Measurements from ENCODE around the gene ZNF148. TPM values are rescaled to one million over a fixed set of nuclear protein-coding genes. Genes with fewer than 3 reads are reported as not detected.

ZNF148 gene
- total RNA-seq, 1 experiment from 2014 or later: 24.8 TPM

DNA sequence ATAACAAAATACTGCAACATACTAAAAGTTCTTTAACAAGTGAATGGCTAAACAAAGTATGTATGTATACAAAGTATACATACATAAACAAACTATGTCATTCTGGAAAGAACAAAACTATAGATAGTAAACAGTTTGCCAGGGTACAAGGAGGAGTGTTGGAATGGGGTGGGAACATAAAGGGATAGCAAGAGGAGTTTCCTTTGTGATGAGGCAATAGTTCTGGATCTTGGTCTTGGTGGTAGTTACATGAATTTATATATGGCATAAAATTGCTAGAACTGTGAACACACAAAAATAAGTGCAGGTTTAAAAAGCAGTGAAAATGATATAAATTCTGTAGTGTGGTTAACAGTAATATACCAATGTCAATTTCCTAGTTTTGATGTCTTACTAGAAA is 22.0 kb downstream of the ZNF148 start:
- Histone ChIP-seq H2BK5ac (ENCODE audit: insufficient read length, low read length) (no peak overlapping the region), H3K4me2 (ENCODE audit: insufficient read depth, insufficient read length, low read length) (no peak overlapping the region), H4K91ac (ENCODE audit: insufficient read length, low read depth, low read length) (no peak overlapping the region), H2AK5ac (ENCODE audit: insufficient read length, low read length) (no peak overlapping the region), H3K79me1 (ENCODE audit: insufficient read depth, low read depth, low read length, poor library complexity, severe bottlenecking) (peaks cover 1% of the 10 kb centered on the region), H3K79me2 (ENCODE audit: insufficient read depth, low read length) (peaks cover 5% of the 10 kb centered on the region; the same call in 1 of the 2 replicates), H2BK120ac (ENCODE audit: low read depth, low read length, poor library complexity, severe bottlenecking) (no peak overlapping the region), H3K18ac (ENCODE audit: insufficient read length, low read depth, low read length) (no peak overlapping the region), H3K9ac (ENCODE audit: extremely low read depth, insufficient read length, low read length) (no peak overlapping the region), H2BK20ac (ENCODE audit: low read depth, low read length, poor library complexity, severe bottlenecking) (no peak overlapping the region), H3K27me3 (ENCODE audit: insufficient read depth, low read length) (no peaks in the 10 kb centered on the region), H2AFZ (ENCODE audit: low read length) (no peak overlapping the region), H3K23me2 (ENCODE audit: insufficient read length, low read depth, low read length, poor library complexity, severe bottlenecking) (peaks cover 3% of the 10 kb centered on the region), H3T11ph (ENCODE audit: low read length) (no peak overlapping the region), H3K27ac (ENCODE audit: insufficient read length, low read depth, low read length) (no peak overlapping the region), H3K9me3 (ENCODE audit: control insufficient read depth, low read depth, low read length) (no peaks in the 10 kb centered on the region), H2BK12ac (ENCODE audit: insufficient read length, low read depth, low read length) (no peak overlapping the region), H3K56ac (ENCODE audit: insufficient read length, low read depth, low read length) (no peak overlapping the region), H3K4me1 (ENCODE audit: insufficient read depth, low read length) (no peaks in the 10 kb centered on the region), H3K14ac (ENCODE audit: insufficient read depth, low read length) (no peak overlapping the region), H4K20me1 (ENCODE audit: control insufficient read depth, insufficient read depth, insufficient read length) (no peaks in the 10 kb centered on the region), H3K23ac (ENCODE audit: insufficient read length, low read depth, low read length) (no peak overlapping the region), H4K5ac (ENCODE audit: insufficient read length, low read depth, low read length) (no peak overlapping the region), H3K4ac (ENCODE audit: low read depth, low read length) (no peak overlapping the region), H2BK15ac (ENCODE audit: low read depth, low read length) (no peak overlapping the region), H4K8ac (replicated peaks; ENCODE audit: insufficient read length, low read depth, low read length) (no peak overlapping the region)
- no peaks in the 10 kb centered on the region for H3K27me3 Mint-ChIP-seq (ENCODE audit: low read depth)
- peaks cover 0 to 14% (median 11%) of the 10 kb centered on the region in 3 experiments; a peak in 6 of 7 replicates for H3K36me3 Mint-ChIP-seq (ENCODE audit: insufficient read depth in 1 of 3, low read depth in 3 of 3)
- no peak for DNase-seq
- no peak overlapping the region for H3K4me3 Mint-ChIP-seq
- H3K4me1 Mint-ChIP-seq: peaks cover 11 to 13% of the 10 kb centered on the region in 2 experiments
- H3K9me3 Mint-ChIP-seq: peaks cover 0 to 9% of the 10 kb centered on the region in 2 experiments; a peak in 3 of 5 replicates
- no peak overlapping the region for H3K27ac Mint-ChIP-seq
- TF ChIP-seq, protein P1, sequence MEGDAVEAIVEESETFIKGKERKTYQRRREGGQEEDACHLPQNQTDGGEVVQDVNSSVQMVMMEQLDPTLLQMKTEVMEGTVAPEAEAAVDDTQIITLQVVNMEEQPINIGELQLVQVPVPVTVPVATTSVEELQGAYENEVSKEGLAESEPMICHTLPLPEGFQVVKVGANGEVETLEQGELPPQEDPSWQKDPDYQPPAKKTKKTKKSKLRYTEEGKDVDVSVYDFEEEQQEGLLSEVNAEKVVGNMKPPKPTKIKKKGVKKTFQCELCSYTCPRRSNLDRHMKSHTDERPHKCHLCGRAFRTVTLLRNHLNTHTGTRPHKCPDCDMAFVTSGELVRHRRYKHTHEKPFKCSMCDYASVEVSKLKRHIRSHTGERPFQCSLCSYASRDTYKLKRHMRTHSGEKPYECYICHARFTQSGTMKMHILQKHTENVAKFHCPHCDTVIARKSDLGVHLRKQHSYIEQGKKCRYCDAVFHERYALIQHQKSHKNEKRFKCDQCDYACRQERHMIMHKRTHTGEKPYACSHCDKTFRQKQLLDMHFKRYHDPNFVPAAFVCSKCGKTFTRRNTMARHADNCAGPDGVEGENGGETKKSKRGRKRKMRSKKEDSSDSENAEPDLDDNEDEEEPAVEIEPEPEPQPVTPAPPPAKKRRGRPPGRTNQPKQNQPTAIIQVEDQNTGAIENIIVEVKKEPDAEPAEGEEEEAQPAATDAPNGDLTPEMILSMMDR (conservative IDR thresholded peaks at IDR 0.05): no peak

Measured in H9 (cell line).